ENCODE results near the gene OLIG2.
A peak's percentile ranks its signal among the peaks of the same experiment; 100 is the strongest.

OLIG2 gene

GRCh38 chr21:33033961-33034413 is 8.3 kb downstream of the OLIG2 start:
- no peak for DNase-seq

- DNase-seq: no peak
These were observed 9.4 kb downstream of the OLIG2 start for GRCh38 chr21:33035147-33035546.

GRCh38 chr21:33036430-33037162 is 10.9 kb downstream of the OLIG2 start:
- DNase-seq: peak; percentile 73

- no peak for DNase-seq
These were observed 11.8 kb downstream of the OLIG2 start for GRCh38 chr21:33037501-33037900.

- no peak for DNase-seq
These were observed 13.8 kb downstream of the OLIG2 start for GRCh38 chr21:33039536-33039935.

GRCh38 chr21:33040215-33040614 is 14.5 kb downstream of the OLIG2 start:
- no peak for DNase-seq

- peak; percentile 28 for DNase-seq
These were observed 16.2 kb downstream of the OLIG2 start for GRCh38 chr21:33041981-33042380.

GRCh38 chr21:33042812-33043211 is 17.1 kb downstream of the OLIG2 start:
- peak; percentile 88 for DNase-seq

GRCh38 chr21:33046455-33046854 is 20.7 kb downstream of the OLIG2 start:
- no peak for DNase-seq

- no peak for DNase-seq
These were observed 21.5 kb downstream of the OLIG2 start for GRCh38 chr21:33047231-33047630.

- no peak for DNase-seq
These were observed 26.2 kb downstream of the OLIG2 start for GRCh38 chr21:33051925-33052324.

GRCh38 chr21:33053951-33054350 is 28.2 kb downstream of the OLIG2 start:
- no peak for DNase-seq

- DNase-seq: no peak
These were observed 30.3 kb downstream of the OLIG2 start for GRCh38 chr21:33055991-33056390.

GRCh38 chr21:33057385-33057940 is 31.7 kb downstream of the OLIG2 start:
- no peak for DNase-seq

- DNase-seq: no peak
These were observed 32.8 kb downstream of the OLIG2 start for GRCh38 chr21:33058527-33058926.

GRCh38 chr21:33058957-33059356 is 33.2 kb downstream of the OLIG2 start:
- DNase-seq: no peak

- no peak for DNase-seq
These were observed 33.7 kb downstream of the OLIG2 start for GRCh38 chr21:33059380-33059841.

GRCh38 chr21:33061233-33061632 is 35.5 kb downstream of the OLIG2 start:
- no peak for DNase-seq

GRCh38 chr21:33063375-33063883 is 37.7 kb downstream of the OLIG2 start:
- DNase-seq: no peak

- DNase-seq: no peak
These were observed 38.3 kb downstream of the OLIG2 start for GRCh38 chr21:33063907-33064622.

- no peak for DNase-seq
These were observed 39.1 kb downstream of the OLIG2 start for GRCh38 chr21:33064623-33065390.

GRCh38 chr21:33067043-33067442 is 41.3 kb downstream of the OLIG2 start:
- no peak for DNase-seq

- DNase-seq: no peak
These were observed 41.7 kb downstream of the OLIG2 start for GRCh38 chr21:33067457-33067856.

Data from fibroblast of skin of back (primary cell).